Amniotic epithelial cell (primary cell): ENCODE measurements around the gene SH3BGRL3.

Source experiments
- DNase-seq: peaks from one replicate; pipeline ENCODE4 v3.0.0-alpha.2; 2010; ENCODE audit warnings: low read depth

SH3BGRL3 gene

GRCh38 chr1:26277719-26278118, 2.2 kb upstream of the SH3BGRL3 start:
- DNase-seq: no peak

DNA sequence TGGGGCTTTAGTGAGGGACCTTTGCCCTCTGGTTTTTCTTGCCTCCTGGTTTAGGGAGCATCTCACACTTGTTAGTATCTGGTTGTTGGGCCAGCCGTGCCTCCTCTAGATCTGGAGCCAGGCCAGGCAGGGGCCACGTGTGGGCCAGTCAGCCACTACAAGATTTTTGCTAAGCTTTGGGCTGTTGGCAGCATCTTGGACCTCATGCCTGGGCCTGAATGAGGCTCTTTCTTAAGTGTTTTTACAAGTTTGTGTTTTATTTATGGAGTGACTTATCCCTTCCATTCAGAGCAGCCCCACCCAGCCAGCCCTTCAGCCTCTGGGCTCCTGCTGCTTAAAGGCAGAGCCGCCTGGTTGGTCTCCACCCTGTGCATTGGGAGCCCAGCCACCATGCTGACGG, 1.6 kb upstream of the SH3BGRL3 start:
- DNase-seq: no peak

GRCh38 chr1:26278724-26279455, 996 bp upstream of the SH3BGRL3 start:
- DNase-seq: peak; percentile 54

DNA sequence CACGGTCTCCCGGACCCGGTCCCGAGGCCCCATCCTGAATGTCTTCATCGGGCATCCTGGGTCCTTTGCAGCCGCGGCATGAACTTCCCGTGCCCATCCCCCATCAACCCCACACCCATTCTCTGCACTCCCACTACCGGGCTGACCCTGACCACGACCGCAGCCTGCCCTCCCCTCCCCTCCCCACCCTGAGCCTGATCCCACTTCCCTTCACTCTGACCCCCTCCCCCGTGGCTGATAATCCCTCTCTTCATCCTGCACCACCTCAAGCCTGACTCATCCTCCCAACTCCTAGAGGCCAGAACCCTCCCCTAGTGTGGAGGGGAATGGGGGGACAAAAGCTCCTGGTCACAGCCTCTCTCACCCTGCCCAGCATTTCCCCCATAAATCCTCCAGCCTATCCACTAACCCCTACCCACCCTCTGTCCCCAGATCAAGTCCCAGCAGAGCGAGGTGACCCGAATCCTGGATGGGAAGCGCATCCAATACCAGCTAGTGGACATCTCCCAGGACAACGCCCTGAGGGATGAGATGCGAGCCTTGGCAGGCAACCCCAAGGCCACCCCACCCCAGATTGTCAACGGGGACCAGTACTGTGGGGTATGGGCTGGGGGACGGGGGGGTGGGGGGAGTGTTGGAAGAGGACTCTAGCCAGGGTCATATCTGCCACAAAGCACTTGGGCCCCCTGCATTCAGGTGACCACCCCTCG, 602 bp downstream of the SH3BGRL3 start:
- DNase-seq: peak; percentile 88

GRCh38 chr1:26281091-26281958, 1.4 kb downstream of the SH3BGRL3 start:
- no peak for DNase-seq

DNA sequence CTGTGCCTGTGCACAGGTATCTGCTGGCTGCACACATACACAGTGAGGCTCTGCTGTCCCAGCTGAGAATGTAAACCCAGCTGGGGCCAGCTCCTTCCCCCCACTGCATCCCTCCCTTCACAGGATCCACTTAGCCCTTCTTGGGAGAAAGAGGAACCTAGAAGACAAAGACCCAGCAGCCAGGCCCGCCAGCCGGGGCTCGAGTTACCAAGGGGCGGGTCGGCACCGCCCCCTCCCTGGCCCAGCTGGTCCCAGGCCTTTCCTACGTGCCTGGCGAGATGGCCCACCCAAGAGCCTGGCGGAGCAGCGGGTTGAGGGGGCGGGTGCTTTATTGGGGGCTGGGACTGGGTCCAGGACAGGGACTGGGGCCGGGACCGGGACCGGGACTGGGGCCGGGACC, 2.1 kb downstream of the SH3BGRL3 start:
- DNase-seq: no peak

DNA sequence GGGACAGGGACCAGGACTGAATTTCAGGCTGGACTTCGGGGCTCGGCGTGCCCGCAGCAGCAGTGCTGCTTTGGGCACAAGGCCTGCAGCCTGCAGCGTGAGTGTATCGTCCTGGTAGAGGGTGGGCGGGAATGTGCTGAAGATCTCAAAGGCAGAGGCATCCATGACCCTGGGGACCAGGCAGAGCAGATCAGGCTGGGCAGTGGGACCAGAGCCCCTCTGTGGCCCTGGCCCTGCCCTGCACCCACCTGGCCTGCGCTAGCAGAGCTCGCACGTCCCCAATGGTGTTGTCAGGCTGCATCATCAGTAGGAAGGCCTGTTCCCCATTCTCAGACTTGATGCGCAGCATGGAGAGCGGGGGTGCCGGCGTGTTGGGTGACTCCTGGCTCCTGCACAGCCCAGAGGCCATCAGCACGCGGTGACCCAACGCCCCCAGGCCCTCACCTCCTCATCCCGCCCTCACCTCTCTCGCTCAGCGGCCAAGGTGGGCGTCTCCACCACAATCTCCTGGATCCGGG, 2.6 kb downstream of the SH3BGRL3 start:
- DNase-seq: no peak

- DNase-seq: peak; percentile 32
Observed at GRCh38 chr1:26283279-26283853, 3.5 kb downstream of the SH3BGRL3 start.

GRCh38 chr1:26283871-26284596, 4.1 kb downstream of the SH3BGRL3 start:
- no peak for DNase-seq

DNA sequence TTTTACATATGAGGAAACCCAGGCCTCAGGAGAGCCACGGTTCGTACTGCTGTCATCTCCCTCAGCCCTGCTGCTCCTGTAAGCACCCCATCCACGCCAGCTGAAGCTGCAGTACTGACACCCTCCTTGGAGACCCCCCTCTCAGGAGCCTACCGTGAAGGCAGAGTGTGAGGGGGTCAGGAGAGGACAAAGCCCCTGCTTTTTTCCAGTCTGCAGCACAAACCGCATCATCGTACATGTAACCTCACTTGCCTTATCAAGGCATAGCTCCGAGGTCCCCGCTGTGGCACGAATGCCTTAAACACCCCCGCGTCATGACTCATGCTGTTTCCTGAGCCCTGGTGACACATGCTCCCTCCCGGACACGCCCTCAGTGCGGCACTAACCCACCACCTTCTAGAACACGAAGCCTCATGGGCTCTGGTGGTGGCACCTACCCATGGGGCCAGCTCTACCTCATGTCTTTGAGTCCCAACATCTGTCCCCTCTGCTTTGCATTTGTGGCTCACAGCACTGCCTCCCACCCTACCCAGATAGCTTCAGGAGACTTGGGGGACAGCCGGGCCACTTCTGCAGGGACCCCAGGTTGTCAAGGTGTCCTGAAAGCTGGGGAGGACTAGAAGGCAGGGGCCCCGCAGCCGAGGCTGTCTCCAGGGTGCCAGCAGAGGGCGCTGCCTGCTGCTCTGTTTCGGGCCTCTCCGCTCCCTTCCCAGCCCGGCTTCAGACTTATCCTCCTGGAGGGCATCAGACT, 4.9 kb downstream of the SH3BGRL3 start:
- DNase-seq: peak; percentile 85

GRCh38 chr1:26285366-26286063, 5.6 kb downstream of the SH3BGRL3 start:
- DNase-seq: no peak

DNA sequence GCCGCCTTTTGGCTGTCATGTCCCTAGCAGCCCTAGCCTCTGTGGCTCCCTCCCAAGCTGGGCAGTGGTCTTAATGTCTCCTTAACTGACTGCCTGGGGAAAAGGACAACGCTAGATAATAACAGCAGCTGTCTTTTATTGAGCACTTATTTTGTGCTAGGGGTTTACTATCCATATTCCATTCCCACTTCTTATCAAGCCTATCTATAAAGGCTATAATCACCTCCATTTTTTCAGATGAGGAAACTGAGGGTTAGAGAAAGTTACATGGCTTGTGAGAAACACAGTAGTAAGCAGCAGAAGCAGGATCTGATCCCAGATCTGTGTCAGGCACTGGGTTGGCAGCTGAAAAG, 6.2 kb downstream of the SH3BGRL3 start:
- no peak for DNase-seq

DNA sequence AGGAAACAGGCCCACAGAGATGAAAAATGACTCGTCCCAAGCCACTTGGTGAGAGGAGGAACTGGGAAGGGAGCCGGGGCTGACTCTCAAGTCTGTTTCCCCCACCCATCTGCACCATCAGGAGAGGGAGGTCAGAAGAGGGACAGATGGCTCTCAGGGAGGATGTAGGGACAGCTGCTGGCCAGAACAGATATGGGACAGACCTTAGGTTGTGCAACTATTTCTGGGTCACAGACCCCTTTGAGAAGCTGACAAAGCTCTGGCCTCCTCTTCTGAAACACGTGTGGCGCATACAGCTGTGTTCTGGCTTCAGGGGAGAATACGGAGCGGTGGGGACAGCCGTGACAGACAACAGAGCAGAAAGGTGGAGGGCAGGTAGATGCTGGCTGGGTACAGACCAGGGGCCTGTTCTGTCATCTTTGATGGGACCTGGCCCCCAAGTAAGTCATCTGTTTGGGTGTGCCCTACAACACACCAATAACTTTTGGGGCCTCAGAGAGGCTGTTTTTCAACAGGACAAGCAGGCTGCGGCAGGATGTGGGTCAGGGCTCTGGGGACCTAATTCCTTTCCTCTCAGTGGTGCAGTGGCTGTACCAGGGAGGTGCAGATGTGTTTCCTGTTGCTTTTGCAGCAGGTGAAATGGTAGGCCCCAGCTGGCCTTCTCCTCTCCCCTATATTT, 7.3 kb downstream of the SH3BGRL3 start:
- no peak for DNase-seq

- DNase-seq: no peak
Observed at GRCh38 chr1:26287811-26288210, 7.9 kb downstream of the SH3BGRL3 start.

DNA sequence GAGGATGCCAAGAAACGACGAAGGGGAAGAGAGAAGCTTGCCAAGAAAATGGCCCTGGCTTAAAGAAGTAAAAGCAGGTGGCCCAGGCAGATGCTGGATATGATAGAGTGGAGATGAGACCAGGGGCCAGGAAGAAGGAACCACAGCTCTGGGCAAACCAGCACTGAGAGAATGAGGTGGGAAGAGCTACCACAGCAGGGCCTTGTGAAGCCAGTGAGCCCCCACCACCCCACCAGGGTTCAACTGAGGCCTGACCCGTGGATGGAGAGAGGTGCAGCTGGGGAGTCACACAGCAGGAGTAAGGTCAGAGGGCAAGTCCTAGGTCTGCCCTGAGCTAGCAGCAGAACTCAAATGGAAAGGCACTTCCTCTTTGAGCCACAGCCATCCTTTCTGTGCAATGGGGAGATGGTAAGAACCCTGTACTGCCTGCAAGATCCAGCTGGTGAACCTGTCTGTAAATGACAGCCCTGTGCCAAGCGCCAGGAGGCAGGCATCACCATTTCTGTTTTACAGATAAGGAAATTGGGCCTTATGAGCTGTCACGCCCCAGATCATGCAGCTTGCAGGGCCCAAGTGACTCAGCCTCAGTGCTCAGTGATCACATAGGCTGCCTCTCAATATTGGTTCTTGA, 8.5 kb downstream of the SH3BGRL3 start:
- DNase-seq: no peak

DNA sequence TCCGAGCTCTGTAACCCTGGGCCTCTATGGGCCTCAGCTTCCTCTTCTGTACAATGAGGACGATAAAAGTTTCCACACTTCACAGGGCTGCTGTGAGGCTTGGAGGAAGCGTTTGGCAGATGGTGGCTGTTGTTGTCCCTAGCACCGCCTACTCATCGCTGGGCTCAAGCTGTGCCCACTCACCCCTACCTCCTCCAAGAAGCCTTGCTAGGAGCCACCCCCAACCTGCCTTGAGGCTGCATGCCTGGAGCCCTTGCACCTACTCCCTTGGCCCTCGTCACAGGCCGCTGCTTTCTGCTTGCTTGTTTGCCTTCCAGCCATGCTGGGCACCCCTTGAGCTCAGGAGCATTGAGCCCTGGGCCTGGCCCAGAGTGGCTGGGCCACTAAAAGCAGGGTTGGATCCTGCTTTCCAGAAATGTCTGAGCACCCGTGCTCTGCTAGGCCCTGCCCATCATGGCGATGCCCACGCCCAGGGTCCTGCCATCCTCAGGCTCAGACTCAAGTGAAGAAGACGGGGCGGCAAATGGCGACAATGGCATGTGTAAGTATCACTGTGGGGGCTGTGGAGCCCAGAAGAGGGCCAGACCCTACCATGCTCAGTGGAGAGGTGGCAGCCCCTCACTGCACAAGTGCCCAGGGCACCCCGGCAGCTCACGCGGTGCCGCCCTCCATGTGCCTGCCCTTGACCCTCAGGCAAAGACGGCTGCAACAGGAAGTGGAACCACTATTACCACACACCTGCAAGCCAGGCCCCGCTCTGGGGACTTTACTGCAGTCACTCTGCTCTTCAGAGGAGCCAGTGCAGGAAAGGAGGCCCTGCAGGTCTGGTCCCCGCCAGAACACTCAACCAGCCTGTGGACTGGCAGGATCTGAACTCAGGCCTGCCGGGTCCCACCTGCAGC, 9.5 kb downstream of the SH3BGRL3 start:
- no peak for DNase-seq

GRCh38 chr1:26290122-26290881, 10.4 kb downstream of the SH3BGRL3 start:
- DNase-seq: no peak
